Ishikawa (cell line): ENCODE measurements around the gene POLR1H.

ENCODE experiments used
- CEBPB ChIP-seq: IDR thresholded peaks from 2 replicates; pipeline ENCODE4 v1.6.1; 2012
- CREB1 ChIP-seq: IDR thresholded peaks from 2 replicates; pipeline ENCODE4 v1.6.1; 2012; ENCODE audit warnings: low read depth
- EGR1 ChIP-seq: IDR thresholded peaks from 2 replicates; pipeline ENCODE4 v1.6.1; 2012
- EP300 ChIP-seq: IDR thresholded peaks from 2 replicates; pipeline ENCODE4 v1.6.1; 2012; ENCODE audit warnings: borderline replicate concordance
- FOXM1 ChIP-seq: IDR thresholded peaks from 2 replicates; pipeline ENCODE4 v1.6.1; 2012; ENCODE audit warnings: low read depth, borderline replicate concordance
- NFIC ChIP-seq: IDR thresholded peaks from 2 replicates; pipeline ENCODE4 v1.6.1; 2012
- RAD21 ChIP-seq: IDR thresholded peaks from 2 replicates; pipeline ENCODE4 v1.6.1; 2012; ENCODE audit warnings: low read depth
- REST ChIP-seq: IDR thresholded peaks from 2 replicates; pipeline ENCODE4 v1.6.1; 2012; ENCODE audit warnings: low read depth, mild to moderate bottlenecking
- TAF1 ChIP-seq: IDR thresholded peaks from 2 replicates; pipeline ENCODE4 v1.6.1; 2012; ENCODE audit warnings: low read depth, mild to moderate bottlenecking
- TCF12 ChIP-seq: IDR thresholded peaks from 2 replicates; pipeline ENCODE4 v1.6.1; 2012; ENCODE audit warnings: low read depth
- TEAD4 ChIP-seq: IDR thresholded peaks from 2 replicates; pipeline ENCODE4 v1.6.1; 2012
- YY1 ChIP-seq: IDR thresholded peaks from 2 replicates; pipeline ENCODE4 v1.6.1; 2012; ENCODE audit warnings: low read depth
- ZBTB7A ChIP-seq: IDR thresholded peaks from 2 replicates; pipeline ENCODE4 v1.6.1; 2012; ENCODE audit warnings: low read depth
- TF ChIP-seq, protein P1 (sequence below): IDR thresholded peaks from 2 replicates; pipeline ENCODE4 v1.6.1; 2012
- TF ChIP-seq, protein P2 (sequence below): IDR thresholded peaks from 2 replicates; pipeline ENCODE4 v1.6.1; 2012

POLR1H gene

GRCh38 chr6:30093951-30094661 lies 33.0 kb downstream of the POLR1H start:
- TF ChIP-seq RAD21 (no peak), FOXM1 (no peak), ZBTB7A (no peak), EP300 (no peak), NFIC (no peak), REST (no peak), TCF12 (no peak), CREB1 (no peak), TAF1 (no peak), EGR1 (no peak), YY1 (no peak), TEAD4 (no peak), CEBPB (no peak)
- TF ChIP-seq, protein P1, sequence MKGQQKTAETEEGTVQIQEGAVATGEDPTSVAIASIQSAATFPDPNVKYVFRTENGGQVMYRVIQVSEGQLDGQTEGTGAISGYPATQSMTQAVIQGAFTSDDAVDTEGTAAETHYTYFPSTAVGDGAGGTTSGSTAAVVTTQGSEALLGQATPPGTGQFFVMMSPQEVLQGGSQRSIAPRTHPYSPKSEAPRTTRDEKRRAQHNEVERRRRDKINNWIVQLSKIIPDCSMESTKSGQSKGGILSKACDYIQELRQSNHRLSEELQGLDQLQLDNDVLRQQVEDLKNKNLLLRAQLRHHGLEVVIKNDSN, result no peak
- TF ChIP-seq, protein P2, sequence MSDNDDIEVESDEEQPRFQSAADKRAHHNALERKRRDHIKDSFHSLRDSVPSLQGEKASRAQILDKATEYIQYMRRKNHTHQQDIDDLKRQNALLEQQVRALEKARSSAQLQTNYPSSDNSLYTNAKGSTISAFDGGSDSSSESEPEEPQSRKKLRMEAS, result no peak

DNA sequence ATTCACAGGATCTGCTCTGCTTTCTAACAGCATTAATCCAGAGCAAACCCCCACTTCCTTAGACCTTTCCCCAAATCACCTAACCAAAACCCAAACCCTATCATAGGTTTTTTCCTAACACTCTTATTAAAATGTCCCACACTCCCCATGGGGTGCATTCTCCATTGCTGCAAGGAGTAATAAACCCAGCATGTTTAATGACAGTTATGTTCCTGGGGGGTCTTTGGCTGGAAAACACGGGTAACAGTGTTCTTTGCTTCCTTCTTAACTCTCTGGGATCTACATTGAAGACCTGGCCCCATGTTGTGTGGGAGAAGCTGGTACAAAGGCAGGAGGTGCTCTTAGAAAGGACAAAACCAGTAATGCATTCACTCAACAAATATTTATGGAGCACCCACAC lies 35.8 kb downstream of the POLR1H start:
- TF ChIP-seq ZBTB7A (no peak), EGR1 (no peak), REST (no peak), FOXM1 (no peak), YY1 (no peak), TAF1 (no peak), CEBPB (no peak), EP300 (no peak), TEAD4 (no peak)
- TF ChIP-seq, protein P2, result no peak

DNA sequence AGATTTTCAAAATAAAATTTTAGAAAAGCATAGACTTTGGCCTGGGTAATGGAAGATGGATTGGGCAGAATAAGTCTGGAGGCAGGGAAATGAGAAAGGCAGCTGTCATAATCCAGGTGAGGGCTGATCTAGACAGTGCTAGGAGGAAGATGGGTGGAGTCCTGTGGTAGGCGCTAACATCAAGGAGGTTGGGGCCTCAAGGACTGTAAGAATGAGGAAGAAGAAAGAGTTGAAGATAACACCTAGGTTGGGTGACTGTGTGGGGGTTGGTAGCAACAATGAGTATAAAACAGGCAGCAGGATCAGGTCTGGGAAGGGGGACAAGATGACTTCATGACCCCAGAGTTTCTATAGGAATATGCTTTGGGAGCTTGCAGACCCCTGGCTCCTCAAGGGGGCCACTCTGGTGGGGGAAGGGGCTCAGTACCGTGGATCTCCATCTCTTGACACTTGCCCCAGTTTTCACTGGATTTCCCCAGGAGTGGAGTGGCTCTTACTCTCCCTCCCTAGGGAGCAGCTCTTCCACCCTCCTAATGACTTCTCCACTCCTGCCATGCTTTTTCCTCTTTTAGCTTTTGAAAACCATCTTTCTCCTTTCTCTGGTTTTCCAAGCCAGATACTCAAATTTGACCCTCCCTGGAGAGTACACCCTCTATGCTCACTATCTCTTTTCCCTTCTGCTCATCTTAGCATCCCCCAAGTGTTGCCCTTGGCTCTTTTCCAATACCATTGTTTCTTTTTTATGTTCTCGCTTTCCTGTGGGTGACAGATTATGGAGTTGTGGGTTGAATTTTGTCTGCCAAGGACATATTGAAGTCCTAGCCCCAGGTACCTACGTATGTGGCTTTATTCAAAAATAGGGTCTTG lies 37.1 kb downstream of the POLR1H start:
- TF ChIP-seq ZBTB7A (no peak), EGR1 (no peak), REST (no peak), TAF1 (no peak), RAD21 (no peak), CEBPB (no peak)
- TF ChIP-seq, protein P2, result no peak

GRCh38 chr6:30100154-30100553 lies 39.1 kb downstream of the POLR1H start:
- TF ChIP-seq, protein P2, result no peak
- TF ChIP-seq RAD21 (no peak), REST (no peak), TCF12 (no peak), FOXM1 (no peak), CREB1 (no peak), EGR1 (no peak), ZBTB7A (no peak), EP300 (no peak), CEBPB (no peak), TEAD4 (no peak), TAF1 (no peak), NFIC (no peak), YY1 (no peak)
- TF ChIP-seq, protein P1, result no peak
